Measurements from ENCODE around the gene CAMK1G.

DNA sequence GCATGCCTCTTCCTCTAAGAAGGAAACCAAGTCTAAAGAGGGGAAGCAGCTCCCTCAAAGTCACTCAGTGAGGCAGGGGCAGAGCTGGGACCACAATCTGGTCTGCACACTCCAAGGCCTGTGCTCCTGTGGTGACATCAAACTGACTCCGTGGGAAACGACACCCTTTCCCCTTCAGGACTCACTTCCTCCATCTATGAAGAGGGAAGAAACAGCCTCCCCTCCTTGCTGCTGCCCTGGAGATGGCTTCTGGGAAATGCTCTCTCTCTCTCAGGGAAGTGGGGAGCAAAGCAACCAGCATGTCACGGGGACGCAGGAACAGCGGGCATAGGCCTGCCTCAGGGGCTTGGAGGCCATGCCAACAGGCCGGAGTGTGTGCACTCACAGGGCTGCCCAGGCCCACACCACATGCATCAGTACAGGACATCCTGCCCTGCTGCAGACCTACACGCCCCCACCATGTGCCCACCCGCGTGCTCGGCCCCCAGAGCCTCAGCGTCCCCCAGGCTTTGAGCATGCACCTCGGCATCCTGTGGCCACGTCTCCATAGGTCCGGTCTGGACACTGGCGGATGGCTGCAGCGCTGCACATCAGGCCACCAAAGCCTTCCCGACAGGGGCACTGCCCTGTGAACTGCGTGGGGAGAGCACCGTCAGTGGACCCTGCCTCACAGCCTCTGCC, 43.0 kb downstream of the CAMK1G start:
- TF ChIP-seq CTCF (conservative IDR thresholded peaks at IDR 0.05) (no peak), EZH2 (IDR thresholded peaks at IDR 0.05; ENCODE audit: low read depth) (no peak)

Measured in PC-9 (cell line).